Neuron (in vitro differentiated cells): ENCODE data around the gene SEMA3E.
"Not testable (repeated sequence)": the region's sequence is repeated elsewhere in the genome, so short reads cannot be mapped to it uniquely, and the experiment has no call there.

Source experiments
- H2AFZ ChIP-seq: one replicate; pipeline ENCODE4 v1.6.1; 2013; ENCODE audit warnings: low read depth, mild to moderate bottlenecking, inconsistent platforms, low read length, moderate library complexity
- H3K27me3 ChIP-seq: one replicate; pipeline ENCODE4 v1.6.1; 2013; ENCODE audit warnings: low read length; ENCODE audit not compliant: insufficient read depth
- H3K36me3 ChIP-seq: one replicate; pipeline ENCODE4 v1.6.1; 2013; ENCODE audit warnings: low read length; ENCODE audit not compliant: insufficient read depth
- H3K4me1 ChIP-seq: one replicate; pipeline ENCODE4 v1.6.1; 2013; ENCODE audit warnings: low read length; ENCODE audit not compliant: insufficient read depth
- H3K4me3 ChIP-seq: 2 replicates; pipeline ENCODE4 v1.5.1; 2013; ENCODE audit warnings: mild to moderate bottlenecking, low read length, moderate library complexity
- H3K9me3 ChIP-seq: one replicate; pipeline ENCODE4 v1.6.1; 2013; ENCODE audit warnings: low read length

The SEMA3E gene

DNA sequence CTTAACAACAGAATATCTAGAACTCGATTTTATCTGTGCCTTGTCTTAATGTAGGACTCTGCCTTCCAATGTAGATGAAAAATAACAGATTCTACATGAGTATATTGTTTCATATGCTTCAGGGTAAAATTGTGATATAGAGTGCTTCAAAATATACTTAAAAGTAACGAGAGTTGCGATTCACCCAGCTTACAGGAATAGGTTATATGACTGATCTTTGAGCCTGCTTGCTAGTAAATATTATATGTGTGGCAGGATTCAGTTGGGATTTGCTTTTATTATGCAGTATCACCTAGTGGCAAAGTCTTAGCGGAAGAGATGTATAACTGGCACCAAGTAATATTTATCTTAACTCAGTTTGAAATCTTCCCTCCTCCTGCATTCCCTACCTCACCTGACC, 183.3 kb downstream of the SEMA3E start:
- Histone ChIP-seq H3K4me3 (no peak overlapping the region), H3K4me1 (peaks cover 10% of the 10 kb centered on the region)

GRCh38 chr7:83461820-83462219, 187.1 kb downstream of the SEMA3E start:
- not testable (repeated sequence) for H2AFZ ChIP-seq, H3K27me3 ChIP-seq, H3K9me3 ChIP-seq, H3K4me3 ChIP-seq, H3K36me3 ChIP-seq, H3K4me1 ChIP-seq

More for the DNA sequence above, 183.3 kb downstream of the SEMA3E start:
- Histone ChIP-seq H3K27me3 (no peaks in the 10 kb centered on the region), H3K36me3 (no peaks in the 10 kb centered on the region), H3K9me3 (no peaks in the 10 kb centered on the region), H2AFZ (no peak overlapping the region)

GRCh38 chr7:83459930-83460653, 188.8 kb downstream of the SEMA3E start:
- H2AFZ ChIP-seq, H3K36me3 ChIP-seq, H3K9me3 ChIP-seq, H3K4me3 ChIP-seq, H3K27me3 ChIP-seq, H3K4me1 ChIP-seq: not testable (repeated sequence)

- not testable (repeated sequence) for H2AFZ ChIP-seq, H3K4me3 ChIP-seq, H3K36me3 ChIP-seq, H3K9me3 ChIP-seq, H3K27me3 ChIP-seq, H3K4me1 ChIP-seq
Measured at GRCh38 chr7:83459101-83459929, 189.6 kb downstream of the SEMA3E start.

- peaks cover 9% of the 10 kb centered on the region for H3K4me1 ChIP-seq
- no peaks in the 10 kb centered on the region for H3K27me3 ChIP-seq
- no peaks in the 10 kb centered on the region for H3K36me3 ChIP-seq
- H3K4me3 ChIP-seq = no peak overlapping the region
- no peaks in the 10 kb centered on the region for H3K9me3 ChIP-seq
- peak overlapping the region; percentile 30 for H2AFZ ChIP-seq
Measured at GRCh38 chr7:83457022-83457892, 191.7 kb downstream of the SEMA3E start.

- no peaks in the 10 kb centered on the region for H3K27me3 ChIP-seq
- H3K9me3 ChIP-seq = no peaks in the 10 kb centered on the region
- H2AFZ ChIP-seq = no peak overlapping the region
- H3K4me1 ChIP-seq = peaks cover 11% of the 10 kb centered on the region
- no peaks in the 10 kb centered on the region for H3K36me3 ChIP-seq
- no peak overlapping the region for H3K4me3 ChIP-seq
Measured at GRCh38 chr7:83456413-83456812, 192.5 kb downstream of the SEMA3E start.

DNA sequence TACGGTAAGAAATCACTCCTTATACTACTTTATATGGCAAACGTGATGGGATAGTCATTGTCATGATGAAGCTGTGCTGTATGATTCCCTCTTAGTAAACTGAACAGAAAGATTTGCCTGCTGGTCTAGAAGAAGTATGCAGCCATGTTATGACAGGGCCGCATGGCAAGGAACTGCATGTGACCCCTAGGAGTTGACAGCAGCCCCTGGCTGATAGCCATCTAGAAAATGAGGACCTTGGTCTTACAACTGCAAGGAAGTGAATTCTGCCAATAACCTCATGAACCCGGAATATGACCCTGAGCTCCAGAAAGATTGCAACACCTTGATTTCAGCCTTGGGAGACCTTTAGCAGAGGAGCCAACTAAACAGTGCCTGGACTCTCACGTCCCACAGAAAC, 193.3 kb downstream of the SEMA3E start:
- no peak overlapping the region for H3K4me3 ChIP-seq
- H3K27me3 ChIP-seq = no peaks in the 10 kb centered on the region
- no peaks in the 10 kb centered on the region for H3K9me3 ChIP-seq
- no peak overlapping the region for H2AFZ ChIP-seq
- peaks cover 11% of the 10 kb centered on the region for H3K4me1 ChIP-seq
- no peaks in the 10 kb centered on the region for H3K36me3 ChIP-seq

DNA sequence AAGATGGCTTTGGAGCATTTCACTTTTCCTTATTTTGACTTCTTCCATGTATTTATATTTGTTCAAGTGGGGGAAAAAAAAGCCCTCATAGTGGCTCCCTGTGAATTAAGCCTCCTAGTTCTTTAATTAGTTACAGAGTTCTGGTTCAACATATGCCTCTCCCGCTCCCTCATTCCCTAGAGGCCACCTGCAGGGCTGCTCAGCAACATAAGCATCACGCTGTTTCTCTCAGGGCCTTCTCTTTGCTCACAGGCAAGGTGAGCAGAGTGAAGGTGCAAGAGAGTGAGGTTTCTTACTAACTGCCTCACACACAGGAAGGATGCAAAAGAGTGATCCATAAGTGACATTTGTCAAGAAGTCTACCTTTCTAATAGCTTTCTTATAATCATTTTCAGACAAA, 196.7 kb downstream of the SEMA3E start:
- Histone ChIP-seq H3K9me3 (no peaks in the 10 kb centered on the region), H3K27me3 (no peaks in the 10 kb centered on the region), H2AFZ (peak overlapping the region; percentile 67), H3K36me3 (no peaks in the 10 kb centered on the region), H3K4me3 (no peak overlapping the region), H3K4me1 (peaks cover 6% of the 10 kb centered on the region)

DNA sequence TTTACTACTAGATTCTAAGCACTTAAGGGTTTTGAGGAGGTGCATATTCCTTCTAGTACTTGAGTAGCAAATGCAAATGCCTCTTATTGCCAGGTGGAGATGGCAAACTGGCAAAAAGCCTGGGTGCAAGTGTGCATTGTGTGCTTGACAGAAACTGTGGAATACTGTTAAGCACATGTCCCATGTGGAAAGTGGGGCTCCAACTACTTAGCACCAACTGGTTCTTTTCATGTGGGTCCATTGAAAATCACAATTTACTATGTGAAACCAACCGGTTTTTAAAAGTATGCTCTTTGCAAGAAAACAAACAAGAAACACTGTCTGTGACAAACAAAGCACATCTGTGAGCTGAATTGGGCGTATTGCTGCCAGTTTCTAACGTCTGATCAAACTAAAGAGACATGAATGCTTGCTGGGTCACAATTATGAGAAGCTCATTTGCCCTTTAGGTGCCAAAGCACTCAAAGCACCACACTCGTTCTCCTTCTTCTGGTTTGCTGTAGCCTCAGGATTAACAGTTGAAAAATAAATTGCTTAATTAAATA, 197.4 kb downstream of the SEMA3E start:
- H3K4me1 ChIP-seq = peaks cover 3% of the 10 kb centered on the region
- H3K9me3 ChIP-seq = no peaks in the 10 kb centered on the region
- no peak overlapping the region for H2AFZ ChIP-seq
- no peaks in the 10 kb centered on the region for H3K27me3 ChIP-seq
- H3K36me3 ChIP-seq = no peaks in the 10 kb centered on the region
- no peak overlapping the region for H3K4me3 ChIP-seq

DNA sequence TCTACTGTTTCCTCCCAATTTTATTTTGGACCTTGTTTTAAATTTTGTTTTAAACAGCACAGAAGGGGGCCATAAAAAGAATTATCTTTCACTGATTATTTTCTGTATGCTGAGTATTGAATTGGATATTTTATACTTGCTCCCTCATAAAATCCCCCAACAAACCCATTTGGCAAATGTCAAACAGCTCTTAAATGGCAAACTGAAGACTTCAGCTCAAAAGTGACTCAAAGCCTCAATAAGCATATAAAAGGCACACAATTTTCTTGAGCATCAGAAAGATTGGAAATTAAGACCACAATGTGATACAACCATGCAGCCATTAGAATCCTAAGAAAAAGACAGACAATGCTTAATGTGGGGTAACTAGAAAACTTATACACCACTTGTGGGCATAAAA, 199.2 kb downstream of the SEMA3E start:
- no peak overlapping the region for H2AFZ ChIP-seq
- no peaks in the 10 kb centered on the region for H3K36me3 ChIP-seq
- no peaks in the 10 kb centered on the region for H3K9me3 ChIP-seq
- no peaks in the 10 kb centered on the region for H3K27me3 ChIP-seq
- H3K4me3 ChIP-seq = no peak overlapping the region
- peaks cover 12% of the 10 kb centered on the region for H3K4me1 ChIP-seq

- H3K9me3 ChIP-seq = no peaks in the 10 kb centered on the region
- H2AFZ ChIP-seq = no peak overlapping the region
- no peaks in the 10 kb centered on the region for H3K27me3 ChIP-seq
- H3K36me3 ChIP-seq = no peaks in the 10 kb centered on the region
- peaks cover 12% of the 10 kb centered on the region for H3K4me1 ChIP-seq
- H3K4me3 ChIP-seq = no peak overlapping the region
Measured at GRCh38 chr7:83447681-83448080, 201.3 kb downstream of the SEMA3E start.

DNA sequence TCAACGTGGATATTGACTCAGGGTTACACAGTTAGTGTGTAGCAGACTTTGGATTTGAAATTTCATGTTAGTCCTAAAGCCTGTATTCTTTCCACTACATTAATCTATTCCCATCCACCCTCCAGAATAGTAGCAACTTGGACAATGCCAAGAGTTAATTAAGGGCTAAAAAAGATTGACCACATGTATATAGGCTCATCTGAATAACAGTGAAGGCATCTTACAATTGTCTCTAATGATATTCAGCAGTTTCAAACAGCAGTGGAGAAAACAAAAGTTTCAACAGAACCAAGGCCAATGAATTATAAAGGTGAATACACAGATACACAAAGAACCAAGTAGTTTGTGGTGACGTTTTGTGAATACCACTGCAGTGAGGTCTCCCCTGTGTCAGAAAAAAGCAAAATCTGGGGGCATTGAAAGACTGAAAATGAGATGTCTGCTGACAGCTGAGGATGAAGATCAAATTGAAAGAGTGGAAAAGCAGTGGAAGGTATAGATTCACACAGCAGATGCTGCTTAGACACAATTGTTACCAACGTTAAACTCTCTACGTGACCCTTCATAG, 202.8 kb downstream of the SEMA3E start:
- Histone ChIP-seq H3K36me3 (no peaks in the 10 kb centered on the region), H3K9me3 (no peaks in the 10 kb centered on the region), H2AFZ (peak overlapping the region; percentile 24), H3K4me1 (peaks cover 10% of the 10 kb centered on the region), H3K4me3 (no peak overlapping the region), H3K27me3 (no peaks in the 10 kb centered on the region)
